GM18858 (cell line): ENCODE measurements around the gene ATP11A.

ENCODE experiments used
- ATAC-seq: cut with Tn5 transposase; IDR thresholded peaks from one replicate; pipeline ENCODE4 v1.9.1; 2021; ENCODE audit not compliant: unreplicated experiment

The ATP11A gene

GRCh38 chr13:112690283-112690929, 568 bp downstream of the ATP11A start:
- peak; percentile 4 for ATAC-seq

GRCh38 chr13:112692104-112692503, 2.3 kb downstream of the ATP11A start:
- ATAC-seq = no peak

- ATAC-seq = no peak
Observed at GRCh38 chr13:112692586-112692985, 2.7 kb downstream of the ATP11A start.

- ATAC-seq = no peak
Observed at GRCh38 chr13:112693831-112694497, 4.1 kb downstream of the ATP11A start.

GRCh38 chr13:112695121-112695520, 5.3 kb downstream of the ATP11A start:
- no peak for ATAC-seq

GRCh38 chr13:112696001-112696868, 6.4 kb downstream of the ATP11A start:
- no peak for ATAC-seq

GRCh38 chr13:112696869-112697465, 7.1 kb downstream of the ATP11A start:
- ATAC-seq = no peak

GRCh38 chr13:112697756-112698655, 8.2 kb downstream of the ATP11A start:
- no peak for ATAC-seq

- no peak for ATAC-seq
Observed at GRCh38 chr13:112699322-112699918, 9.6 kb downstream of the ATP11A start.

GRCh38 chr13:112700291-112701060, 10.6 kb downstream of the ATP11A start:
- no peak for ATAC-seq

GRCh38 chr13:112702341-112702985, 12.6 kb downstream of the ATP11A start:
- no peak for ATAC-seq

- no peak for ATAC-seq
Observed at GRCh38 chr13:112702986-112703379, 13.1 kb downstream of the ATP11A start.

GRCh38 chr13:112703449-112704284, 13.8 kb downstream of the ATP11A start:
- no peak for ATAC-seq

- no peak for ATAC-seq
Observed at GRCh38 chr13:112704308-112705145, 14.7 kb downstream of the ATP11A start.

- ATAC-seq = no peak
Observed at GRCh38 chr13:112705286-112705685, 15.4 kb downstream of the ATP11A start.

- no peak for ATAC-seq
Observed at GRCh38 chr13:112706171-112706570, 16.3 kb downstream of the ATP11A start.
